ENCODE measurements around the gene HNF1A. TPM values are rescaled to one million over a fixed set of nuclear protein-coding genes. Genes with fewer than 3 reads are reported as not detected.

HNF1A gene
- total and polyA plus RNA-seq, 2 donors (not counting 1 experiment from before 2014, with no cell fraction given), result not detected

GRCh38 chr12:121036810-121037326 is 58.5 kb downstream of the HNF1A start:
- Histone ChIP-seq H3K4me3 (ENCODE audit: control extremely low read depth in 1 of 5, extremely low read depth in 1 of 5, insufficient read depth in 1 of 5, low read depth in 2 of 5, low read length in 4 of 5) (no peak overlapping the region), H4K20me1 (ENCODE audit: control insufficient read depth, insufficient read depth, low read length, poor library complexity, severe bottlenecking) (no peaks in the 10 kb centered on the region), H3K27me3 (replicated peaks in 1 of 4; ENCODE audit: control extremely low read depth in 1 of 4, control insufficient read depth in 3 of 4, insufficient read depth in 4 of 4, low read length in 3 of 4) (peaks cover 0 to 50% (median 10%) of the 10 kb centered on the region in 4 experiments), H3K79me2 (ENCODE audit: control insufficient read depth, insufficient read depth, low read length) (no peaks in the 10 kb centered on the region), H3K4me2 (replicated peaks; ENCODE audit: low read depth, low read length, poor library complexity, severe bottlenecking) (no peak overlapping the region), H3K27ac (ENCODE audit: low read length in 2 of 2) (no peak overlapping the region), H3K4me1 (ENCODE audit: control insufficient read depth in 2 of 2, insufficient read depth in 2 of 2, low read length in 2 of 2) (peaks cover 20 to 22% of the 10 kb centered on the region in 2 donors), H2AFZ (ENCODE audit: insufficient read depth, low read depth, low read length, poor library complexity, severe bottlenecking) (no peak overlapping the region), H3K36me3 (replicated peaks in 1 of 2; ENCODE audit: control extremely low read depth in 1 of 2, control insufficient read depth in 1 of 2, extremely low read depth in 1 of 2, insufficient read depth in 2 of 2, low read length in 1 of 2) (no peaks in the 10 kb centered on the region), H3K9ac (ENCODE audit: low read length) (no peak overlapping the region), H3K9me3 (ENCODE audit: control extremely low read depth in 1 of 3, control insufficient read depth in 2 of 3, insufficient read depth in 1 of 3, low read length in 2 of 3) (peaks cover 0 to 9% (median 0%) of the 10 kb centered on the region in 3 donors)
- ChIA-PET POLR2A (no interaction called here), CTCF (interaction anchor here (1.1 kb wide), 1 partner anchor 23 kb away, joined by 4 read pairs; no protein-coding TSS in a partner anchor)
- peaks cover 20% of the 10 kb centered on the region for H3K4me1 Mint-ChIP-seq
- WGBS (ENCODE audit: insufficient coverage), result 83% methylated on average over 2 of the region's 6 CpGs
- ATAC-seq (ENCODE audit: low read depth) (no peak), DNase-seq (no peak)
- no peaks in the 10 kb centered on the region for H3K9me3 Mint-ChIP-seq (ENCODE audit: insufficient read depth)
- intact Hi-C loops (cut with micrococcal nuclease), result no loop called here
- peaks cover 47% of the 10 kb centered on the region for H3K27me3 Mint-ChIP-seq
- no peak overlapping the region for H3K27ac Mint-ChIP-seq
- TF ChIP-seq EZH2 (IDR thresholded peaks at IDR 0.05; ENCODE audit: borderline replicate concordance, insufficient read depth, low read depth, low read length, poor library complexity, severe bottlenecking), result no peak
- TF ChIP-seq, protein P1, sequence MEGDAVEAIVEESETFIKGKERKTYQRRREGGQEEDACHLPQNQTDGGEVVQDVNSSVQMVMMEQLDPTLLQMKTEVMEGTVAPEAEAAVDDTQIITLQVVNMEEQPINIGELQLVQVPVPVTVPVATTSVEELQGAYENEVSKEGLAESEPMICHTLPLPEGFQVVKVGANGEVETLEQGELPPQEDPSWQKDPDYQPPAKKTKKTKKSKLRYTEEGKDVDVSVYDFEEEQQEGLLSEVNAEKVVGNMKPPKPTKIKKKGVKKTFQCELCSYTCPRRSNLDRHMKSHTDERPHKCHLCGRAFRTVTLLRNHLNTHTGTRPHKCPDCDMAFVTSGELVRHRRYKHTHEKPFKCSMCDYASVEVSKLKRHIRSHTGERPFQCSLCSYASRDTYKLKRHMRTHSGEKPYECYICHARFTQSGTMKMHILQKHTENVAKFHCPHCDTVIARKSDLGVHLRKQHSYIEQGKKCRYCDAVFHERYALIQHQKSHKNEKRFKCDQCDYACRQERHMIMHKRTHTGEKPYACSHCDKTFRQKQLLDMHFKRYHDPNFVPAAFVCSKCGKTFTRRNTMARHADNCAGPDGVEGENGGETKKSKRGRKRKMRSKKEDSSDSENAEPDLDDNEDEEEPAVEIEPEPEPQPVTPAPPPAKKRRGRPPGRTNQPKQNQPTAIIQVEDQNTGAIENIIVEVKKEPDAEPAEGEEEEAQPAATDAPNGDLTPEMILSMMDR (IDR thresholded peaks at IDR 0.05), result no peak
- H3K4me3 Mint-ChIP-seq, result no peak overlapping the region
